K562 (cell line): ENCODE results near the gene DNAJC13. TPM values are rescaled to one million over a fixed set of nuclear protein-coding genes. Genes with fewer than 3 reads are reported as not detected.

Experiments
- EHMT2 ChIP-seq: fragments of 450-650 bp; IDR thresholded peaks from 2 replicates; pipeline ENCODE4 v1.6.1; 2018; ENCODE audit warnings: antibody characterized with exemption
- ETS2 ChIP-seq: IDR thresholded peaks from 2 replicates; pipeline ENCODE4 v1.6.1; 2016; ENCODE audit warnings: borderline replicate concordance, missing genetic modification characterization, mild to moderate bottlenecking, moderate library complexity, missing compliant biosample characterization; ENCODE audit not compliant: poor library complexity, severe bottlenecking
- NCOR1 ChIP-seq: fragments of 450-650 bp; IDR thresholded peaks from 2 replicates; pipeline ENCODE4 v1.6.1; 2016; ENCODE audit warnings: mild to moderate bottlenecking, moderate library complexity
- REST ChIP-seq, 2 experiments: fragments of 450-650 bp; formaldehyde crosslinking in 1 of 2; IDR thresholded peaks; 2 replicates each; pipeline versions ENCODE4 v1.4.0 to v1.6.1; 2014 to 2020; ENCODE audit warnings: mild to moderate bottlenecking in 2 of 2, borderline replicate concordance in 1 of 2, low read depth in 1 of 2
- SIN3B ChIP-seq: fragments of 450-650 bp; IDR thresholded peaks from 2 replicates; pipeline ENCODE4 v1.6.1; 2017; ENCODE audit warnings: low read depth, mild to moderate bottlenecking, moderate library complexity
- VEZF1 ChIP-seq: fragments of 200-800 bp; sonication (Bioruptor generic); IDR thresholded peaks from 2 replicates; pipeline ENCODE4 v1.6.1; 2017; ENCODE audit warnings: missing genetic modification characterization, missing compliant biosample characterization
- ZMIZ1 ChIP-seq, 2 experiments: fragments of 150-350 bp in 1 of 2; IDR thresholded peaks; 2 replicates each; pipeline ENCODE4 v1.6.1; 2012 to 2016; ENCODE audit warnings: low read depth in 2 of 2, low read length in 2 of 2, mild to moderate bottlenecking in 1 of 2, moderate library complexity in 1 of 2
- polyA plus RNA-seq, 8 experiments: library from polyadenylated mRNA; depleted of rRNA in 4 of 8; stranded (reverse) in 5 of 8; unstranded in 3 of 8; fragments of >200 nt; fragmentation: Nextera tagmentation in 2 of 8; fragmentation: Illumina TruSeq in 1 of 8; extraction: Ambion mirVana in 2 of 8; extraction: Trizol in 1 of 8; gene quantifications; 2 replicates each; pipeline versions ENCODE4 v1.2.1 to v1.2.3, GENCODE V29; 2011 to 2014; ENCODE audit warnings: inconsistent platforms in 1 of 8, missing spikeins in 1 of 8
- total RNA-seq, 7 experiments: library from RNA; depleted of rRNA in 6 of 7; stranded (reverse); fragments of >200 nt in 6 of 7; fragmentation: Illumina TruSeq in 2 of 7; extraction: Trizol in 2 of 7; gene quantifications; 2 replicates each; pipeline versions ENCODE4 v1.2.1 to v1.2.3, GENCODE V29; 2011 to 2021; ENCODE audit warnings: low replicate concordance in 1 of 7

Gene DNAJC13
- total and polyA plus RNA-seq, 9 of the 15 experiments (the other 6 are each of a cell fraction or from before 2014, with no cell fraction given): 2.9 to 17.1 (median 10.2) TPM

GRCh38 chr3:132416807-132417694 lies at the start of gene DNAJC13 (continued):
- peak; percentile 63 for TF ChIP-seq REST (IDR thresholded peaks at IDR 0.05; ENCODE audit: borderline replicate concordance)
- TF ChIP-seq REST (CRISPR knock-in tag; IDR thresholded peaks at IDR 0.05; ENCODE audit: low read depth): no peak
- no peak for TF ChIP-seq ETS2 (tag)
- no peak for TF ChIP-seq NCOR1
- TF ChIP-seq SIN3B: peak; percentile 74; the same call in 1 of the 2 replicates
- TF ChIP-seq VEZF1 (CRISPR knock-in tag): peak; percentile 51; the same call in 1 of the 2 replicates
- no peak for TF ChIP-seq ZMIZ1 (IDR thresholded peaks at IDR 0.05; ENCODE audit: low read depth in 2 of 2, low read length in 2 of 2)
- no peak for TF ChIP-seq EHMT2
